ENCODE measurements around the gene MRPS15.

The MRPS15 gene

GRCh38 chr1:36443297-36443696 is 20.9 kb downstream of the MRPS15 start:
- DNase-seq (ENCODE audit: extremely low read depth, low read depth): no peak
- no peak for TF ChIP-seq CTCF (IDR thresholded peaks at IDR 0.05; ENCODE audit: low read depth, low read length)

GRCh38 chr1:36442337-36442736 is 21.8 kb downstream of the MRPS15 start:
- no peak for DNase-seq (ENCODE audit: extremely low read depth, low read depth)

GRCh38 chr1:36440646-36441045 is 23.5 kb downstream of the MRPS15 start:
- DNase-seq (ENCODE audit: extremely low read depth, low read depth): no peak
- no peak for TF ChIP-seq CTCF (IDR thresholded peaks at IDR 0.05; ENCODE audit: low read depth, low read length)

More at GRCh38 chr1:36442337-36442736, 21.8 kb downstream of the MRPS15 start:
- TF ChIP-seq CTCF (IDR thresholded peaks at IDR 0.05; ENCODE audit: low read depth, low read length): no peak

- no peak for DNase-seq (ENCODE audit: extremely low read depth, low read depth)
- no peak for TF ChIP-seq CTCF (IDR thresholded peaks at IDR 0.05; ENCODE audit: low read depth, low read length)
Observed at GRCh38 chr1:36440044-36440443, 24.1 kb downstream of the MRPS15 start.

- no peak for DNase-seq (ENCODE audit: extremely low read depth, low read depth)
- no peak for TF ChIP-seq CTCF (IDR thresholded peaks at IDR 0.05; ENCODE audit: low read depth, low read length)
Observed at GRCh38 chr1:36438715-36439114, 25.5 kb downstream of the MRPS15 start.

GRCh38 chr1:36436821-36437220 is 27.4 kb downstream of the MRPS15 start:
- no peak for TF ChIP-seq CTCF (IDR thresholded peaks at IDR 0.05; ENCODE audit: low read depth, low read length)

GRCh38 chr1:36433102-36433501 is 31.1 kb downstream of the MRPS15 start:
- DNase-seq (ENCODE audit: extremely low read depth, low read depth): no peak
- no peak for TF ChIP-seq CTCF (IDR thresholded peaks at IDR 0.05; ENCODE audit: low read depth, low read length)

More at GRCh38 chr1:36436821-36437220, 27.4 kb downstream of the MRPS15 start:
- DNase-seq (ENCODE audit: extremely low read depth, low read depth): no peak

All from AG09319 (cell line).